KBM-7 (cell line): ENCODE measurements around the gene SNURF.
"Not testable (repeated sequence)": the region's sequence is repeated elsewhere in the genome, so short reads cannot be mapped to it uniquely, and the experiment has no call there.

Source experiments
- DNase-seq: peaks from one replicate; pipeline ENCODE4 v3.0.0-alpha.2; 2015
- in situ Hi-C: fragments of 300-500 bp; cut with MboI; formaldehyde crosslinking; loops from 2 replicates; pipeline ENCODE4 v1.14.3; 2020; ENCODE audit warnings: low sequenced_read_pairs, low pct_unique_long_range_greater_than_20kb, mixed read lengths

SNURF gene

GRCh38 chr15:24961967-24962366 lies 7.2 kb downstream of the SNURF start:
- in situ Hi-C loops = loop anchor here (25.0 kb wide), 1 partner anchor 100 kb away; no protein-coding TSS in a partner anchor
- DNase-seq = no peak

- no peak for DNase-seq
- in situ Hi-C loops = loop anchor here (25.0 kb wide), 1 partner anchor 101 kb away; no protein-coding TSS in a partner anchor
Measured at GRCh38 chr15:24962880-24963279, 8.1 kb downstream of the SNURF start.

GRCh38 chr15:24966364-24967103 lies 11.7 kb downstream of the SNURF start:
- no peak for DNase-seq
- in situ Hi-C loops = loop anchor here (25.0 kb wide), 1 partner anchor 104 kb away; no protein-coding TSS in a partner anchor

- no peak for DNase-seq
- in situ Hi-C loops = loop anchor here (25.0 kb wide), 1 partner anchor 109 kb away; no protein-coding TSS in a partner anchor
Measured at GRCh38 chr15:24971052-24971451, 16.3 kb downstream of the SNURF start.

GRCh38 chr15:24971772-24972171 lies 17.0 kb downstream of the SNURF start:
- no peak for DNase-seq
- in situ Hi-C loops = loop anchor here (25.0 kb wide), 1 partner anchor 109 kb away; no protein-coding TSS in a partner anchor

- not testable (repeated sequence) for DNase-seq
- in situ Hi-C loops = loop anchor here (25.0 kb wide), 1 partner anchor 110 kb away; no protein-coding TSS in a partner anchor
Measured at GRCh38 chr15:24972707-24973106, 17.9 kb downstream of the SNURF start.

- in situ Hi-C loops = no loop called here
- DNase-seq = no peak
Measured at GRCh38 chr15:24976932-24977331, 22.1 kb downstream of the SNURF start.

- in situ Hi-C loops = no loop called here
- no peak for DNase-seq
Measured at GRCh38 chr15:24977686-24978085, 22.9 kb downstream of the SNURF start.

GRCh38 chr15:24985224-24985623 lies 30.4 kb downstream of the SNURF start:
- no peak for DNase-seq
- in situ Hi-C loops = no loop called here

- in situ Hi-C loops = no loop called here
- DNase-seq = no peak
Measured at GRCh38 chr15:24986653-24987052, 31.9 kb downstream of the SNURF start.
